NCI-H446 treated with DMSO at 0.1 percent for 48 hours (cell line): ENCODE results near the gene RNF123.

Source experiments
- DNase-seq: peaks from one replicate; lab custom pipeline; 2025; lab: John Stamatoyannopoulos, UW

Gene RNF123

GRCh38 chr3:49689046-49689907 lies at the start of gene RNF123, which contains the start of gene MST1:
RNF123 (plus strand) TSS chr3:49689557; CDS start chr3:49691166, 1,609 bp downstream.
MST1 (minus strand) TSS chr3:49689474; CDS start chr3:49688691, 783 bp downstream.
- DNase-seq = no peak

GRCh38 chr3:49641292-49641691 lies 48.1 kb upstream of the RNF123 start:
- no peak for DNase-seq

DNA sequence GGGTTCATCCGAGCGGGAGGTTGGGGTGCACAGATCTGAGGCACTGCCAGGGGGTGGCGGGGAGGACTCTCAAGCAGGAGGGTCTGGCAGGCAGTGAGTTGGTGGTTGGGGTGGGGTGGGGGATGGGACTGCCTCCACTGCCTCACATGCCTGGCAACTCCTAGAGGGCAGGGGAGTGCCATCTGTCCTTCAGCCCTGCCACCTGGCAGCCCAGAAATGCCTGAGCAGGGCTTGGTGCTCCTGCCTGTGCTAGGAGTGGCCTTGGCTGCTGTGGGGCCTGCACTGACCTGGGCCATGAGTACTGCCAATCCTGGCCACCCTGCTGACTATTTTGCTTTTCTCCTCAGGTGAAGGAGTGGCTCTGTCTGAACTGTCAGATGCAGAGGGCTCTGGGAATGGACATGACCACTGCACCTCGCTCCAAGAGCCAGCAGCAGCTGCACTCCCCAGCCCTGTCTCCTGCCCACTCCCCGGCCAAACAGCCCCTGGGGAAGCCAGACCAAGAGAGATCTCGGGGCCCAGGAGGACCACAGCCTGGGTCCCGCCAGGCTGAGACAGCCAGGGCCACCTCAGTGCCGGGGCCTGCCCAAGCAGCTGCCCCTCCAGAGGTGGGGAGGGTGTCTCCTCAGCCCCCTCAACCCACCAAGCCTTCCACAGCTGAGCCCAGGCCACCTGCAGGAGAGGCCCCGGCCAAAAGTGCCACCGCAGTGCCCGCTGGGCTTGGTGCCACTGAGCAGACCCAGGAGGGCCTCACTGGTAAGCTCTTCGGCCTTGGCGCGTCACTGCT lies 47.2 kb upstream of the RNF123 start:
- no peak for DNase-seq

DNA sequence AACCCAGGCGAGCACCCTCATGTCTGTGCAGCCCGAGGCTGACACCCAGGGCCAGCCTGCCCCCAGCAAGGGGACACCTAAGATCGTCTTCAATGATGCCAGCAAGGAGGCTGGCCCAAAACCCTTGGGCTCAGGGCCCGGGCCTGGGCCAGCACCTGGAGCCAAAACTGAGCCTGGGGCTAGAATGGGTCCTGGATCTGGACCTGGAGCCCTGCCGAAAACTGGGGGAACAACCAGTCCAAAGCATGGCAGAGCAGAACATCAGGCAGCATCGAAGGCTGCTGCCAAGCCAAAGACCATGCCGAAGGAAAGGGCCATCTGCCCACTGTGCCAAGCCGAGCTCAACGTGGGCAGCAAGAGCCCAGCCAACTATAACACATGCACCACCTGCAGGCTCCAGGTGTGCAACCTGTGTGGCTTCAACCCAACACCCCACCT lies 46.6 kb upstream of the RNF123 start:
- no peak for DNase-seq

DNA sequence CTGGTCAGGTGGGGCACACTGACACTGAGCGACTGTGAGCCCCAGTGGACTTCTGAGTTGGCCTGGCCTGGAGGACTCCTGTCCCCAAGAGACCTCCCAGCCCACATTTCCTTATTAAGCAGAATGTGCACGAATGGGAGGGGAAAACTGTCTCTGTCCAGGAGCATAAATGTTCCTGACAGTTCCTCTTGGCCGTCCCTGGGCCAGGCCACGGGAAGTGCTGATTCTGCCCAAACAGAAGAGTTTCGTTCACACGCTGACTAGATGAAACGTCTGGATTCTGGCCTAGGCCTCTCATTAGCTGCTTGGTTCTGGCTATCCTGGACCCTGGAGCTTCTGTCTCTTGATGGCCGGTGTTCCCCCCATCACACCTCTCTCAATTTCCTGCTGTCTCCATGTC lies 44.7 kb upstream of the RNF123 start:
- no peak for DNase-seq

GRCh38 chr3:49646236-49646635 lies 43.1 kb upstream of the RNF123 start:
- no peak for DNase-seq

DNA sequence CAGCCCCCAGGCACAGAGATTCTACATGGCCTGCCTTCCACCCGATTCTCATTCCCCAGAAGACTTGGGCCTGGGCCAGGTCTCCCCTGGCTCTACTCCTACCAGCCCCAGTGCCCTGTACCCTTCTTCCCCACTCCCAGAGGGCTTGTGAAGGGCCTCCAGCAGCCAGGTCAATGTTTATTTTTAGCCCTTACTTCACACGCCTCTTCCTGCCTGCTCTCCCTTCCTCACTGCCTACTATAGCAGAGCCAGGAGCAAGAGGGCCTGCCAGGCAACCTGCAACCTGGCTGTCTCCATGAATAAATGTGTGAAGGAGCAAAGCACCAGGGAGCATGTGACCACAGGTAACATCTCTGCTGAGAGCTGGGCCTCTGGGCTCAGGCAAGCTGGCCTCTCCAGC lies 41.6 kb upstream of the RNF123 start:
- DNase-seq = no peak

DNA sequence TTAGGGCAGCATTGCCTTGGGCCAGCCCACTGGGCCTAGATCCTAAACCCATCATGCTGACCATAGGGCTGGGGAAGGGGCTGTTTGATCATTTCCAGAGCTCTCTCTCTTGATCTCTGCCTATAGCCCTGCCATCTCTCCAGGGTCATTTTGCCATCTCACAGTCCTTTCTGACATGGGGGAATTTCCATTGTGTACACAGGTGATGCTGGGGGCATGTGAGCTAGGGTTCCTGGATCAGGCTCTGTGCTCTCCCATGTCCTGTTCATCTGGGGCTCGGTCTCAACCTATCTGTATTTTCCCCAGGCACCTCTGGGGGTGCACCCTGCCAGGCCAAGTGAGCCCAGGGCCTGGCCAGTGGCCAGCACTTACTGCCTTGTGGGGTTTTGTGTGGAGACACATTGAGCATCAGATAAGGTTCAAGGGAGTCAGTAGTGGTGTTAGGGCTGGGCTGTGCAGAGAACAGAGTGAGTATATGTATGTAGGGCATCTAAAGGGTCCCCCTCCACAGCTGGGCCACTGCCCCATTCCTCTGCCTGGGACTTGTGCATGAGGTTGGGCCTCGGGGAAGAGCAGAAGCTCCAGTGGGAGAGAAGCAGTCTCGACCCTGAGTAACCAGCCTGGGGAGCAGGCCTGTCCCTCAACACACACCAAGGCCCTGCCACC lies 40.9 kb upstream of the RNF123 start:
- DNase-seq = no peak

DNA sequence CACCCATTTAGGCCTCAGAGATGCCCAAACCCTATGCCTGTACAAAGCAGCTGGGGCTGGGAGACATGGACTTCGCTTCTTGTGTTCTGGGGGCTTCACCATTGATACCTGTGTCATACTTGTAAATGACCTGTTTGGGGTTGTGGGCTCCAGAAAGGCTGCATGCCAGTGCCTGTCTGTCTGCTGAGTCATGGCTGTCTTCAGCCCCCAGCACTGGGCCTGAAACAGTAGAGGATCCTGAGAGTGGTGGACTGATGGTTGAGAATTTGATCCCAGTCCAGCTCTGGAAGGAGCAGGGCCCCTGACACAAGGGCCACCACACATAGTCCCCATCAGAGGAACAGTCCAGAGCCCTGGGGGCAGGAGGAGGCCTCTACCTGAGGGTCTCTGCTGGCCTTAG lies 39.8 kb upstream of the RNF123 start:
- no peak for DNase-seq

GRCh38 chr3:49650177-49650576 lies 39.2 kb upstream of the RNF123 start:
- DNase-seq = no peak

GRCh38 chr3:49650637-49651036 lies 38.7 kb upstream of the RNF123 start:
- DNase-seq = no peak

- DNase-seq = no peak
Observed at GRCh38 chr3:49652218-49652902, 37.0 kb upstream of the RNF123 start.

GRCh38 chr3:49652903-49653415 lies 36.4 kb upstream of the RNF123 start:
- DNase-seq = no peak

- no peak for DNase-seq
Observed at GRCh38 chr3:49653621-49654020, 35.7 kb upstream of the RNF123 start.

DNA sequence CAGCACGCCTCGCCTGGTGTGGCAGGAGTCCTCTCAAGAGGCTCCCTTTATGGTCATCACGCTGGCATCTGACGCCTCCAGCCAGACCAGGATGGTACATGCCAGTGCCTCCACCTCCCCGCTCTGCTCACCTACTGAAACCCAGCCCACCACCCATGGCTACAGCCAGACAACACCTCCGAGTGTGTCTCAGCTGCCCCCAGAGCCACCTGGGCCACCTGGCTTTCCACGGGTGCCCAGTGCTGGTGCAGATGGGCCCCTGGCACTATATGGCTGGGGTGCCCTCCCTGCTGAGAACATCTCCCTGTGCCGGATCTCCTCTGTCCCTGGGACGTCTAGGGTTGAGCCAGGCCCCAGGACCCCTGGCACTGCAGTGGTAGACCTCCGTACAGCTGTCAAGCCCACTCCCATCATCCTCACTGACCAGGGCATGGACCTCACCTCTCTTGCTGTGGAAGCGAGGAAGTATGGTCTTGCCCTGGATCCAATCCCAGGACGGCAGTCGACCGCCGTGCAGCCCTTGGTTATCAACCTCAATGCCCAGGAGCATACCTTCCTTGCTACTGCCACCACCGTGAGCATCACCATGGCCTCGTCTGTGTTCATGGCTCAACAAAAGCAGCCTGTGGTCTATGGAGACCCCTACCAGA lies 35.1 kb upstream of the RNF123 start:
- DNase-seq = no peak

GRCh38 chr3:49654955-49655556 lies 34.3 kb upstream of the RNF123 start:
- no peak for DNase-seq

DNA sequence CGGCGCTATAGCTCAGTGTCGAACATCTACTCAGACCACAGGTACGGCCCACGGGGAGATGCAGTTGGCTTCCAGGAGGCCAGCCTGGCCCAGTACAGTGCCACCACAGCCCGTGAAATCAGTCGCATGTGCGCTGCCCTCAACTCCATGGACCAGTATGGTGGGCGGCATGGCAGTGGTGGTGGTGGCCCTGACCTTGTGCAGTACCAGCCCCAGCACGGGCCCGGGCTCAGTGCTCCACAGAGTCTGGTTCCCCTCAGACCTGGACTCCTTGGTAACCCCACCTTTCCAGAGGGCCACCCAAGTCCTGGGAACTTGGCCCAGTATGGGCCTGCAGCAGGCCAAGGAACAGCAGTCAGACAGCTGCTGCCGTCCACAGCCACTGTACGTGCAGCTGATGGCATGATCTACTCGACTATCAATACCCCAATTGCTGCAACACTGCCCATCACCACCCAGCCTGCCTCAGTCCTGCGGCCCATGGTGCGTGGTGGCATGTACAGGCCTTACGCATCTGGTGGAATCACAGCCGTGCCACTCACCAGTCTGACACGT lies 33.5 kb upstream of the RNF123 start:
- no peak for DNase-seq

DNA sequence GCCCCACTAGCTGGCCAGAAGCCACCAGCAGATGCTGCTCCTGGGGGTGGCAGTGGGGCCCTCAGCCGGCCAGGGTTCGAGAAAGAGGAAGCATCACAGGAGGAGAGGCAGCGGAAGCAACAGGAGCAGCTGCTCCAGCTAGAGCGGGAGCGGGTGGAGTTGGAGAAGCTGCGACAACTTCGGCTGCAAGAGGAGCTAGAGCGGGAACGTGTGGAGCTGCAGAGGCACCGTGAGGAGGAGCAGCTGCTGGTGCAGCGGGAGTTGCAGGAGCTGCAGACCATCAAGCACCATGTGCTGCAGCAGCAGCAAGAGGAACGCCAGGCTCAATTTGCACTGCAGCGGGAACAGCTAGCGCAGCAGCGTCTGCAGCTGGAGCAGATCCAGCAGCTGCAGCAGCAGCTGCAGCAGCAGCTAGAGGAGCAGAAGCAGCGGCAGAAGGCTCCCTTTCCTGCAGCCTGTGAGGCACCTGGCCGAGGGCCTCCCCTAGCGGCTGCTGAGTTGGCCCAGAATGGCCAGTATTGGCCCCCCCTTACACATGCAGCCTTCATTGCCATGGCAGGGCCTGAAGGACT lies 32.7 kb upstream of the RNF123 start:
- DNase-seq = no peak

DNA sequence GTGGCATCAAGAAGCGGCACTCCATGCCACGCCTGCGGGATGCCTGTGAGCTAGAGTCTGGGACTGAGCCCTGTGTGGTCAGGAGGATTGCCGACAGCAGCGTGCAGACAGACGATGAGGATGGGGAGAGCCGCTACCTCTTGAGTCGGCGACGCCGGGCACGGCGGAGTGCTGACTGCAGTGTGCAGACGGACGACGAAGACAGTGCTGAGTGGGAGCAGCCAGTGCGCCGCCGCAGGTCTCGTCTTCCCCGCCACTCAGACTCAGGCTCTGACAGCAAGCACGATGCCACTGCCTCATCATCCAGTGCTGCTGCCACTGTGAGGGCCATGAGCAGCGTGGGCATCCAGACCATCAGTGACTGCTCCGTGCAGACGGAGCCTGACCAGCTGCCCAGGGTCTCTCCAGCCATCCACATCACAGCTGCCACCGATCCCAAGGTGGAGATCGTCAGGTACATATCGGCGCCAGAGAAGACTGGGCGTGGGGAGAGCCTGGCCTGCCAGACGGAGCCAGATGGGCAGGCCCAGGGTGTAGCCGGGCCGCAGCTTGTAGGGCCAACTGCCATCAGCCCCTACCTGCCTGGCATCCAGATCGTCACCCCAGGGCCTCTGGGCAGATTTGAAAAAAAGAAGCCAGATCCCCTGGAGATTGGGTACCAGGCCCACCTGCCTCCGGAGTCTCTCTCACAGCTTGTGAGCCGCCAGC lies 32.0 kb upstream of the RNF123 start:
- no peak for DNase-seq
